Thoracic aorta (tissue), 2 donors: ENCODE measurements around the gene CASQ2. TPM values are rescaled to one million over a fixed set of nuclear protein-coding genes. Genes with fewer than 3 reads are reported as not detected.

ENCODE experiments used
- ATAC-seq: fragments of 150-250 bp; one replicate; pipeline ENCODE4 v1.8.0; 2017; ENCODE audit warnings: low read depth; ENCODE audit not compliant: insufficient number of reproducible peaks, low FRiP score
- DNase-seq: peaks from one replicate; pipeline ENCODE4 v3.0.0-alpha.2; 2020; ENCODE audit warnings: low spot score
- H3K27ac ChIP-seq, 2 donors: fragments of 200-600 bp; sonication (generic); 1 replicate in 1 of 2; 2 replicates in 1 of 2; pipeline ENCODE4 v1.5.1; 2016; ENCODE audit warnings: mild to moderate bottlenecking in 2 of 2, moderate library complexity in 2 of 2
- H3K27me3 ChIP-seq: fragments of 200-600 bp; sonication (generic); replicated peaks from 2 replicates; pipeline ENCODE4 v1.6.0; 2016; ENCODE audit warnings: mild to moderate bottlenecking; ENCODE audit not compliant: insufficient read depth
- H3K36me3 ChIP-seq: fragments of 200-600 bp; sonication (generic); one replicate; pipeline ENCODE4 v1.5.1; 2016
- H3K4me1 ChIP-seq, 2 donors: fragments of 200-600 bp; sonication (generic); 1 replicate in 1 of 2; 2 replicates in 1 of 2; pipeline versions ENCODE4 v1.5.1 to v1.6.0; 2016; ENCODE audit warnings: low read depth in 2 of 2, mild to moderate bottlenecking in 1 of 2; ENCODE audit not compliant: control insufficient read depth in 1 of 2
- H3K4me3 ChIP-seq: fragments of 200-600 bp; sonication (generic); 2 replicates; pipeline ENCODE4 v1.5.1; 2016; ENCODE audit warnings: mild to moderate bottlenecking
- H3K9me3 ChIP-seq: fragments of 200-600 bp; sonication (generic); 2 replicates; pipeline ENCODE4 v1.5.1; 2016
- total RNA-seq, 2 donors: library from RNA; depleted of rRNA; stranded (reverse); fragments of >200 nt; gene quantifications; one replicate each; pipeline versions ENCODE4 v1.1.0 to v1.2.3, GENCODE V29; 2016
- TF ChIP-seq, protein P1 (sequence below): fragments of 200-600 bp; sonication (generic); IDR thresholded peaks from one replicate; pipeline ENCODE4 v1.5.1; 2019; ENCODE audit warnings: antibody characterized with exemption

Gene CASQ2
- total RNA-seq, 2 donors from 2014 or later: 6.6 to 12.5 TPM

DNA sequence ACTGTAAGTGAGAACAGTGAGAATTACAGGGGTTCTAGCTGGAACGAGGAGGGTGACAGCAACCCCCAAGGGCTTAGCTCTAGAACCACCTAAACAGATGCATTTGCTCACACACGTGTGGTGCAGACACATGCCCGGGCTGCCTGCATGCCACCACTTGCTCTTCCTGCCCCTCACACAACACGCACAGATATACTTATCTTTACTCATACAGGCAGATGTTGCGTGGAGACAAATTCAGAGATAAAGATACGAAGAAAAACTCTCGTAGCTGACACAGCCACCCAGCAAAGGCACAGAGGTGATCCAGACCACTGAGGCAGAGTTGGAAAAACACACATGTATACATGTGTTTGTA lies 113.2 kb downstream of the CASQ2 start:
- Histone ChIP-seq H3K4me3 (peak overlapping the region; percentile 16), H3K27ac (peak overlapping the region in 1 of 2 donors; percentile 54), H3K27me3 (no peaks in the 10 kb centered on the region), H3K9me3 (no peaks in the 10 kb centered on the region), H3K4me1 (peaks cover 10 to 24% of the 10 kb centered on the region in 2 donors), H3K36me3 (peaks cover 3% of the 10 kb centered on the region)
- TF ChIP-seq, protein P1, sequence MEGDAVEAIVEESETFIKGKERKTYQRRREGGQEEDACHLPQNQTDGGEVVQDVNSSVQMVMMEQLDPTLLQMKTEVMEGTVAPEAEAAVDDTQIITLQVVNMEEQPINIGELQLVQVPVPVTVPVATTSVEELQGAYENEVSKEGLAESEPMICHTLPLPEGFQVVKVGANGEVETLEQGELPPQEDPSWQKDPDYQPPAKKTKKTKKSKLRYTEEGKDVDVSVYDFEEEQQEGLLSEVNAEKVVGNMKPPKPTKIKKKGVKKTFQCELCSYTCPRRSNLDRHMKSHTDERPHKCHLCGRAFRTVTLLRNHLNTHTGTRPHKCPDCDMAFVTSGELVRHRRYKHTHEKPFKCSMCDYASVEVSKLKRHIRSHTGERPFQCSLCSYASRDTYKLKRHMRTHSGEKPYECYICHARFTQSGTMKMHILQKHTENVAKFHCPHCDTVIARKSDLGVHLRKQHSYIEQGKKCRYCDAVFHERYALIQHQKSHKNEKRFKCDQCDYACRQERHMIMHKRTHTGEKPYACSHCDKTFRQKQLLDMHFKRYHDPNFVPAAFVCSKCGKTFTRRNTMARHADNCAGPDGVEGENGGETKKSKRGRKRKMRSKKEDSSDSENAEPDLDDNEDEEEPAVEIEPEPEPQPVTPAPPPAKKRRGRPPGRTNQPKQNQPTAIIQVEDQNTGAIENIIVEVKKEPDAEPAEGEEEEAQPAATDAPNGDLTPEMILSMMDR: no peak
- no peak for ATAC-seq
- no peak for DNase-seq

DNA sequence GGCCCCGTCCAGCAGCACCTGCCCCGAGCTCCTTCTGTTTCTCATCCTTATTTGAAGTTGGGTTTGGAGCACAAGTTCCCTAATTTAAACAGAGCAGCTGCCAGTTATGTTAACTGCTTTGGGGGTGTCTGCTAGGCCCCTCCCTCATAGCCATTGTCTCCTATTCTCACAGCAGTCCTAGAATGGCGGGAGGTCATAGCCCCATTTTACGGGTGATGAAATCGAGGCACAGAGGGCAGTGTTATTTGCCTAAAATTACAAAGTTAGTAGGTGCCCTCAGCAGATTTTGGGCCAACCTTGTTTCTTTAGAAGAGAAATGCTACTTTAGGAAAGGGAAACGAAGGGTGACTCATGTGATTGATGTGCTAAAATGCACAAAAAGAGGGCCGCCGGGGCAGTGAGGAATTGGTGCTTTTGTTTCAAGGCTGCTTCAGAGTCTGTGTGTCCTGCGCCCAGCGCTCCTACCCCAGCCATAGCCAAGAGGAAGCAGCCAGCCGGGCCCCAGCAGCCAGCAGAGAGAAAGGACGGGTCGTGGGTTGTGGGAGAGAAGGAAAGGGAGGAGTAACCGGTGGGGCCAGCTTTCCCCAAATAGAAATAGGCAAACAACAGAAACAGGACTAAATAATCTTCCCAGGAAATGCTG lies 113.7 kb downstream of the CASQ2 start:
- Histone ChIP-seq H3K9me3 (no peaks in the 10 kb centered on the region), H3K36me3 (peaks cover 1% of the 10 kb centered on the region), H3K27ac (peak overlapping the region in 1 of 2 donors; percentile 54), H3K4me3 (peak overlapping the region; percentile 16), H3K4me1 (peaks cover 14 to 29% of the 10 kb centered on the region in 2 donors), H3K27me3 (no peaks in the 10 kb centered on the region)
- no peak for DNase-seq
- TF ChIP-seq, protein P1: no peak
- ATAC-seq: no peak

DNA sequence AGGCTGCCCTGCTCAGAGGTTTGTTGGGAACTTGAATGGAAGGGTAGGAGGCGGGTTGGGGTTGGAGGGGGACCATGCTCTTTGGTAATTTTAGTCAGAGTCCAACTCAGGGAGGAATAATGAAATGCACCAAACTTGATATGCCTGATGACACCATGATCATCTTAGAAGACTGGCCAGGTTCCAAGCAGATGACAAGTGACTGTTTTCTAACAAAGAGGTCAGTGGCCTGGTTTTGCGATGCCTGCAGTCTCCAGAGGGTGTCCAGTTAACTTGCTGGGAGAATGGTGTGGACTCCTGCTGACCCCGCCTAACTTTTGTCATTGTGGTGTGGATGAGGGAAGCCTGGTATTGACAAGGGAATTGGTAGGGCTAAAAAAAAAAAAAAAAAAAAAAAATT lies 114.4 kb downstream of the CASQ2 start:
- no peak for ATAC-seq
- peaks cover 14 to 31% of the 10 kb centered on the region in 2 donors for H3K4me1 ChIP-seq
- no peak overlapping the region for H3K27ac ChIP-seq
- no peak for DNase-seq
- TF ChIP-seq, protein P1: no peak
- no peaks in the 10 kb centered on the region for H3K9me3 ChIP-seq
- H3K27me3 ChIP-seq: no peaks in the 10 kb centered on the region
- no peaks in the 10 kb centered on the region for H3K36me3 ChIP-seq
- no peak overlapping the region for H3K4me3 ChIP-seq

DNA sequence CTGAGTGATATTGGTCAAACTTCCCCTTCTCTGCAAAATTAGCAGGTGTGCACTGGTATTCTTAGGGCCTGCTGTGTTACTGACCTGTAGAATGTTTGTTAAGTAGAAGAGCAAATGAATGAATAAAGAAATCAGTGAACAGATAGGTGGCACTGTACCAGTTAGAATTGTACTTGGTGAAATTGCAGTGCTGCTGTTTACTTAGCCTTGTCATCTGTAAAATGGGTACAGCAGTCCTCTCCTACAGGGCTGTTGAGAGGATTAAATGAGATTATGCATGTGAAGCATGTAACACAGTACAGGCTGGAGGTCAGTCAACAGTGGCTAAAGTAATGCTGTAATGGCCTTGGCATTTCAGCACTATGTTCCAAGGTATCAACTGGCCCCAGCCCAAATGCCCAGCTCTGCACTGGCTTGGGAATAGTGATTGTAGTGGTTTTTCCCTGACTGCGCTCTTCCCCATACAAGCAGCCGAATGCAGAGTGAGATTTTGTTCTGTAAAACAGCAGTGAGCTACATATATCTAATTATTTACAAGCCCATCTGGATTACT lies 116.2 kb downstream of the CASQ2 start:
- Histone ChIP-seq H3K27me3 (no peaks in the 10 kb centered on the region), H3K4me3 (no peak overlapping the region), H3K9me3 (no peaks in the 10 kb centered on the region), H3K36me3 (no peaks in the 10 kb centered on the region), H3K4me1 (peaks cover 14 to 41% of the 10 kb centered on the region in 2 donors), H3K27ac (no peak overlapping the region)
- TF ChIP-seq, protein P1: no peak
- DNase-seq (no peak), ATAC-seq (no peak)

DNA sequence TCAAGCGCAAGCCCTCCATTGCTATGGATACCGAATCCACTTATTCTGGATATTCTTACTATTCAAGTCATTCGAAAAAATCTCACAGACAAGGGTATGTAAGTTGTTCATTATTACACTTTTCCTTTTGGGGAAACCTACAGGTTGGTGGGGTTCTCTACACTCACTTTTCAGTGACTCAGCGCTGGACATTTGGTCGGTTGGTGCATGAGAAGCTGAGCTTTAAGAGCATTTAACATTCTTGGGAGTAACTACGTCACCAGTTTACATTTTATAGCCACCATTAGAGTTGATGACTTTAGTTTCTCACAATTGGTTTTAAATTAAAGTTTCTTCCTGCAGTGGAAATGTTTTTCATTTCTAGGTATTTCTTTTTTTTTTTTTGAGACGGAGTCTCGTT lies 117.1 kb downstream of the CASQ2 start:
- ATAC-seq: no peak
- TF ChIP-seq, protein P1: no peak
- no peak overlapping the region for H3K4me3 ChIP-seq
- no peaks in the 10 kb centered on the region for H3K36me3 ChIP-seq
- no peak for DNase-seq
- H3K9me3 ChIP-seq: no peaks in the 10 kb centered on the region
- no peaks in the 10 kb centered on the region for H3K27me3 ChIP-seq
- H3K27ac ChIP-seq: no peak overlapping the region
- H3K4me1 ChIP-seq: peaks cover 14 to 50% of the 10 kb centered on the region in 2 donors
